ENCODE results near the gene ASCC2.
"Not testable (repeated sequence)": the region's sequence is repeated elsewhere in the genome, so short reads cannot be mapped to it uniquely, and the experiment has no call there.

DNA sequence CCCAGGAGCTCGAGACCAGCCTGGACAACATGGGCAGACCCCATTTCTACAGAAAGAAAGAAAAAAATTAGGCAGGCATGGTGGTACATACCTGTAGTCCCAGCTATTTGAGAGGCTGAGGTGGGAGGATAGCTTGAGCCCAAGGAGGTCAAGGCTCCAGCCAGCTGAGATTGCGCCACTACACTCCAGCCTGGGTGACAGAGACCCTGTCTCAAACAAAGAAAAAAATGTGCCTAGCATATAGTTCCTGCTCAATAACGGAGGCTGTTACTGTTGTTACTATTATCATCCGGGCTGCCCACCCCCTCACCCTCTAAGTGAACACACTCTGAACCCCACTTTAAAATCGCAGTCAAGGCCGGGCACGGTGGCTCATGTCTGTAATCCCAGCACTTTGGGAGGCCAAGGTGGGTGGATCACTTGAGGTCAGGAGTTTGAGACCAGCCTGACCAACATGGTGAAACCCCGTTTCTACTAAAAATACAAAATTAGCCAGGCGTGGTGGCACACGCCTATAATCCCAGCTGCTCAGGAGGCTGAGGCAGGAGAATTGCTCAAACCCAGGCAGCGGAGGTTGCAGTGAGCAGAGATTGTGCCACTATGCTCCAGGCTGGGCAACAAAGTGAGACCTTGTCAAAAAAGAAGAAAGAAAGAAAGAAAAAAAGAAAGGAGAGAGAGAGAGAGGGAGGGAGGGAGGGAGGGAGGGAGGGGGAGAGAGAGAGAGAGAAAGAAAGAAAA, 83.2 kb downstream of the ASCC2 start:
- not testable (repeated sequence) for TF ChIP-seq EZH2 (IDR thresholded peaks at IDR 0.05; ENCODE audit: insufficient read depth, poor library complexity, severe bottlenecking); EZH2phosphoT487 (IDR thresholded peaks at IDR 0.05; ENCODE audit: insufficient read depth, low read depth)

Measured in GM23248 (cell line).